Aorta (tissue), 5 donors: ENCODE data around the gene KDM5A. TPM values are rescaled to one million over a fixed set of nuclear protein-coding genes. Genes with fewer than 3 reads are reported as not detected.
"Not testable (repeated sequence)": the region's sequence is repeated elsewhere in the genome, so short reads cannot be mapped to it uniquely, and the experiment has no call there.

Experiments used
- ATAC-seq: fragments of 200-7000 bp; cut with Tn5 transposase; one replicate; pipeline ENCODE4 v1.9.1; 2022; ENCODE audit warnings: moderate library complexity; ENCODE audit not compliant: low FRiP score
- DNase-seq, 2 donors: peaks; one replicate each; pipeline ENCODE4 v3.0.0-alpha.2; 2020
- H3K27ac ChIP-seq, 2 donors: one replicate each; pipeline ENCODE4 v1.5.1; 2013; ENCODE audit warnings: low read length in 2 of 2, mild to moderate bottlenecking in 2 of 2, moderate library complexity in 2 of 2, control low read depth in 1 of 2, inconsistent platforms in 1 of 2, low read depth in 1 of 2
- H3K27me3 ChIP-seq, 2 donors: one replicate each; pipeline ENCODE4 v1.6.1; 2013; ENCODE audit warnings: control low read depth in 1 of 2, low read length in 1 of 2, mild to moderate bottlenecking in 1 of 2, moderate library complexity in 1 of 2; ENCODE audit not compliant: insufficient read depth in 2 of 2, control insufficient read depth in 1 of 2
- H3K36me3 ChIP-seq, 2 donors: one replicate each; pipeline ENCODE4 v1.6.1; 2013; ENCODE audit warnings: control low read depth in 1 of 2, low read length in 1 of 2, mild to moderate bottlenecking in 1 of 2; ENCODE audit not compliant: insufficient read depth in 2 of 2, control insufficient read depth in 1 of 2
- H3K4me1 ChIP-seq, 2 donors: one replicate each; pipeline ENCODE4 v1.6.1; 2013; ENCODE audit warnings: low read length in 2 of 2, control low read depth in 1 of 2, mild to moderate bottlenecking in 1 of 2, moderate library complexity in 1 of 2; ENCODE audit not compliant: insufficient read depth in 2 of 2, control insufficient read depth in 1 of 2
- H3K4me3 ChIP-seq, 2 donors: one replicate each; pipeline ENCODE4 v1.5.1; 2013; ENCODE audit warnings: low read length in 2 of 2, control low read depth in 1 of 2, mild to moderate bottlenecking in 1 of 2
- H3K9me3 ChIP-seq: one replicate; pipeline ENCODE4 v1.6.1; 2013; ENCODE audit warnings: mild to moderate bottlenecking, low read length; ENCODE audit not compliant: control insufficient read depth
- WGBS, 2 donors: extraction: QIAGEN DNeasy Blood & Tissue Kit; methylation state at CpG; one replicate each; pipeline ENCODE4 v1.1.7; 2013; 5-methylcytosine and 5-hydroxymethylcytosine counted together
- intact Hi-C, 2 donors: fragments of 100-400 bp; cut with DNase I; formaldehyde crosslinking; loops; one replicate each; pipeline versions ENCODE4 v1.14.2 to v1.15.0; 2022
- polyA plus RNA-seq, 2 donors: library from polyadenylated mRNA; stranded (reverse); fragments of 200-250 nt; gene quantifications; one replicate each; pipeline ENCODE4 v1.2.3, GENCODE V29; 2013
- total RNA-seq, 2 donors: library from RNA; stranded (reverse); fragmentation: NEBNext Ultra II Directional; extraction: Animal tissue kit (Norgen Biotek cat#: 25700); gene quantifications; one replicate each; pipeline ENCODE4 v1.2.1, GENCODE V29; 2021
- donor health status: healthy with polysubstance abuse.
- donor health status: Bipolar disorder and iron deficiency.
- donor health status: DM: no; HTN: no; CAD: no.
- donor health status: DM: no; HTN: no; CAD: no.
- donor health status: DM: yes; HTN: yes; CAD: no.

The KDM5A gene
- total and polyA plus RNA-seq, 4 donors: 6.6 to 90.5 (median 36.9) TPM

DNA sequence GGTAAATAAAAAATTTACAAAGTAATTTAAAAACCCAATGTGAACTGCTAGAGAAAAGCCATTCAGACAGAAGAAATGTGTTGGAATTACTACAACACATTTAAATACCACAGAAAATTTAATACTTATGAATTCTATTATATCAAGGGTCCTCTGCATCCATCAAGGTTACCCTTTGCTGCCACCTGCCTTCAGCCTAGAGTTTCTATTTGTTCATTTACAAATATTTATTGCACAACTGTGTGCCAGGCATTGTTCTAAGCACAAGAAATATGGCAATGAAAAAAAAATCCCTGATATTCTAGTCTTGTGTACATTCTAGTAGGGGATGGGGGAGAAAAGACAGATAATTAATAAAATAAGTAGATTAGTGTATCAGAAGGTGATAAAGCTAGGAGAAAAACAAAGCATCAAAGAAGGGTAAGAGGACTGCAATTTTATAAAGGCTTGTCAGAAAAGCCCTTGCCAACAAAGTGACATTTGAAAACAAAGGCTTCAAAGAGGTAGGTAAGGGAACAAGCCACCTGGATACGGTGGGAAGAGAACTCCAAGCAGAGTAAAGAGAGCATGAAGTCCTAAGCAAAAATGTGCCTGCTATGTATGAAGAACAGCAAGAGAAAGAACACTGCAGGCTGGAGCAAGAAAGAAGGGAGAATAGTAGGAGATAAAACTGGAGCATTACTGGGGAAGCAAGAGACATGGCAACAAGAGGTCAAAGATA is 67.4 kb downstream of the KDM5A start:
- peaks cover 3 to 9% of the 10 kb centered on the region in 2 donors for H3K36me3 ChIP-seq
- DNase-seq (no peak), ATAC-seq (no peak)
- H3K27me3 ChIP-seq: no peaks in the 10 kb centered on the region
- no peak overlapping the region for H3K4me3 ChIP-seq
- intact Hi-C loops: no loop called here
- no peaks in the 10 kb centered on the region for H3K9me3 ChIP-seq
- no peak overlapping the region for H3K27ac ChIP-seq
- WGBS, 2 donors: 90 to 92% methylated on average over 1 of the region's 1 CpG
- no peaks in the 10 kb centered on the region for H3K4me1 ChIP-seq

GRCh38 chr12:318759-319515 is 70.2 kb downstream of the KDM5A start:
- WGBS, 2 donors: 61 to 73% methylated on average over 9 of the region's 9 CpGs
- Histone ChIP-seq H3K27me3 (no peaks in the 10 kb centered on the region), H3K4me1 (no peaks in the 10 kb centered on the region), H3K36me3 (peaks cover 3 to 9% of the 10 kb centered on the region in 2 donors), H3K9me3 (no peaks in the 10 kb centered on the region), H3K4me3 (no peak overlapping the region), H3K27ac (no peak overlapping the region)
- DNase-seq: no peak
- ATAC-seq: no peak
- intact Hi-C loops: no loop called here

- ATAC-seq (no peak), DNase-seq (no peak)
- no peak overlapping the region for H3K4me3 ChIP-seq
- intact Hi-C loops: no loop called here
- no peaks in the 10 kb centered on the region for H3K9me3 ChIP-seq
- no peak overlapping the region for H3K27ac ChIP-seq
- H3K27me3 ChIP-seq: no peaks in the 10 kb centered on the region
- H3K4me1 ChIP-seq: no peaks in the 10 kb centered on the region
- WGBS, 2 donors: 70 to 78% methylated on average over 2 of the region's 2 CpGs
- peaks cover 7 to 13% of the 10 kb centered on the region in 2 donors for H3K36me3 ChIP-seq
These were observed 80.6 kb downstream of the KDM5A start for GRCh38 chr12:308511-308910.

- H3K9me3 ChIP-seq: no peaks in the 10 kb centered on the region
- H3K4me1 ChIP-seq: no peaks in the 10 kb centered on the region
- no peak overlapping the region for H3K27ac ChIP-seq
- DNase-seq (no peak), ATAC-seq (no peak)
- H3K27me3 ChIP-seq: no peaks in the 10 kb centered on the region
- H3K4me3 ChIP-seq: no peak overlapping the region
- intact Hi-C loops: no loop called here
- 92 to 94% methylated on average over 10 of the region's 10 CpGs for WGBS, 2 donors
- peaks cover 7 to 9% of the 10 kb centered on the region in 2 donors for H3K36me3 ChIP-seq
These were observed 81.7 kb downstream of the KDM5A start for GRCh38 chr12:307406-307805.

DNA sequence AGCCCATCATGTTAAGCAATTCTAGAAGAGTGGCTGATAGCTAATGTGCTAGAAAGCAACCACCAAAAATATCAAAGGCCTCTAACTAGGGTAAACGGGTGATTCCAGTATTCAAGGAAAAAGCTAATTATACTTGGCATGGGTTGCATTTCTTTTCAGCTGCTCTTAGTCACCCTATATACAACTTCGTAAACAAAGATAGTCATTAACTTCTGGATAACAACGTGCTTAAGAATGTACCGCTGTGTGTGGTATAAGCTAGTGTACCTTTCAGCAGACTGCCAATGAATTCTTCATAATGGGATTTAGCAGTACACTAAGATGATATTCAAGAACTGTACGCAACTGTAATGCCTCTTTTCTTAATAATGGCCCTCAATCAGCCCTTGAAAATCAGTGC is 84.3 kb downstream of the KDM5A start:
- H3K4me1 ChIP-seq: no peaks in the 10 kb centered on the region
- intact Hi-C loops: no loop called here
- H3K27ac ChIP-seq: no peak overlapping the region
- WGBS, 2 donors: 81 to 85% methylated on average over 5 of the region's 5 CpGs
- DNase-seq (no peak), ATAC-seq (no peak)
- no peaks in the 10 kb centered on the region for H3K27me3 ChIP-seq
- no peaks in the 10 kb centered on the region for H3K9me3 ChIP-seq
- H3K4me3 ChIP-seq: no peak overlapping the region
- H3K36me3 ChIP-seq: peaks cover 4 to 7% of the 10 kb centered on the region in 2 donors

GRCh38 chr12:302766-303165 is 86.4 kb downstream of the KDM5A start:
- H3K4me1 ChIP-seq, H3K27ac ChIP-seq, H3K27me3 ChIP-seq, ATAC-seq, H3K4me3 ChIP-seq, H3K9me3 ChIP-seq, H3K36me3 ChIP-seq, intact Hi-C loops, DNase-seq: not testable (repeated sequence)
- WGBS, 2 donors: 96 to 97% methylated on average over 3 of the region's 3 CpGs

- H3K27ac ChIP-seq, ATAC-seq, DNase-seq, intact Hi-C loops, H3K4me3 ChIP-seq, H3K4me1 ChIP-seq, H3K27me3 ChIP-seq, H3K9me3 ChIP-seq, H3K36me3 ChIP-seq: not testable (repeated sequence)
- WGBS, 2 donors: 95 to 100% methylated on average over 1 of the region's 1 CpG
These were observed 89.0 kb downstream of the KDM5A start for GRCh38 chr12:300166-300565.

- intact Hi-C loops, ATAC-seq, DNase-seq, H3K9me3 ChIP-seq, H3K36me3 ChIP-seq, H3K4me1 ChIP-seq, H3K27me3 ChIP-seq, H3K27ac ChIP-seq, H3K4me3 ChIP-seq: not testable (repeated sequence)
- WGBS, 2 donors: 90 to 98% methylated on average over 5 of the region's 5 CpGs
These were observed 89.6 kb downstream of the KDM5A start for GRCh38 chr12:299511-299910.

DNA sequence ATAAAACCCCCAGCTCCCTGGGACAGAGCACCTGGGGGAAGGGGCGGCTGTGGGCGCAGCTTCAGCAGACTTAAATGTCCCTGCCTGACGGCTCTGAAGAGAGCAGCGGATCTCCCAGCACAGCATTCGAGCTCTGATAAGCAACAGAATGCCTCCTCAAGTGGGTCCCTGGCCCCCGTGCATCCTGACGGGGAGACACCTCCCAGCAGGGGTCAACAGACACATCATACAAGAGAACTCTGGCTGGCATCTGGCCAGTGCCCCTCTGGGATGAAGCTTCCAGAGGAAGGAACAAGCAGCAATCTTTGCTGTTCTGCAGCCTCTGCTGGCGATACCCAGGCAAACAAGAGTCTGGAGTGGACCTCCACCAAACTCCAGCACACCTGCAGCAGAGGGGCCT is 91.1 kb downstream of the KDM5A start:
- WGBS, 2 donors: 92 to 93% methylated on average over 8 of the region's 8 CpGs

More for the DNA sequence above, 91.1 kb downstream of the KDM5A start:
- H3K36me3 ChIP-seq, H3K27me3 ChIP-seq, H3K27ac ChIP-seq, H3K4me3 ChIP-seq, ATAC-seq, H3K4me1 ChIP-seq, intact Hi-C loops, H3K9me3 ChIP-seq, DNase-seq: not testable (repeated sequence)
